ENCODE results near the gene RHNO1. TPM values are rescaled to one million over a fixed set of nuclear protein-coding genes. Genes with fewer than 3 reads are reported as not detected.

Gene RHNO1
- 15.8 and 21.9 TPM in 2 replicates for total RNA-seq

GRCh38 chr12:2877047-2877952 lies at the start of gene RHNO1, which contains the start of gene FOXM1:
Gene RHNO1, plus strand, starts transcription at chr12:2877223. Its CDS starts 8,144 bp downstream, at chr12:2885367.
Gene FOXM1, minus strand, starts transcription at chr12:2877174. Its CDS starts 2,696 bp downstream, at chr12:2874478.

DNA sequence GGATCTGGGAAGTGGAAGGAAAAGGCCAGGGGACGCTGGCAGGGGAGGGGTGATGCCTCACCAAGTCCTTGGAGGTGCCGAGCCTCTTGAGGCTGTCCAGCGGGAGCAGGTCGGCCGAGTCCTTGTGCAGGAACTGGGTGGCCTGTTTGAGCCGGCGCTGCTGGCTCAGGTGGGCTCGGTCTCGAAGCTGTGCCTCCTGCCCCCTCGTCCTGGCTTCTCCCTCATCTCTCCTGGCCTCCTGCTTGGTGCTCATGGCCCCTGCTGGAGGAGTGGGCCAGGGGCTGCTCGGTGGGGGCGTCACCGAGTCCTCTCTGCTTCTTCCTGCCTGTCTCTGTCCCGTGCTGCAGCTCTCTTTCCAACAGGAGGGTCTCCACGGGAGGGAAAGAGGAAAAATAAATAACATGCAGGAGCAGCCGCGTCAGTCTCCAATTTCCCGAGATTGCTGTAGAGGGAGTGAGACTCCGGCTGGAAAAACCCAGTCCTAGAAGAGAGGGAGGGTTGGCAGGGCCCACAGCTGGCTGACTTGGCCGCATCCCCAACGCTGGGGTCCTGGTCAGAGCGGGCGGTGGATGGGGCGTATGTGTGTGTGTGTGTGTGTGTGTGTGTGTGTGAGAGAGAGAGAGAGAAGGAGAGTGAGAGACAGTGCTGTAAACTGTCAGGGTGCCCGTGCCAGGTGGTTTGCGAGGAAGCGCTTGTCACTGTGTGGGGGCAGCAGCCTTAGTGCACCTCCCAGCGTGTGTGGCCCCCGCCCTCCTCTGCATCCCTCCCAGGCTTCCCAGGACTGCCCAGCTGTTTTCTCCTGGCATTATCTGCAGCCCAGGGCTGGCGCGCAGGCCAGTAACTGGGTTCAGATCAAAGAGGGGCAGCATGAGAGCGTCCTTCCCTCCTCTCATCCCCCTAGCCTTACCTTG lies 42.2 kb upstream of the RHNO1 start, which contains the start of gene NRIP2:
NRIP2 (minus strand) TSS at position 455 of the 911 bp plus-strand sequence; CDS start at position 403, 52 bp downstream.

GRCh38 chr12:2857021-2857431 lies 20.0 kb upstream of the RHNO1 start, which contains the start of gene TEX52:
Gene TEX52, minus strand, starts transcription at chr12:2857039. Its CDS starts 13 bp downstream, at chr12:2857026.

GRCh38 chr12:2890388-2891239 lies 13.6 kb downstream of the RHNO1 start, which contains the start of gene TULP3:
Gene TULP3, plus strand, starts transcription at chr12:2890891. Its CDS starts 57 bp downstream, at chr12:2890948.

Other genes starting within 250 kb of the RHNO1 start
- 69.6 and 137 TPM in 2 replicates for gene FKBP4, start 82.3 kb upstream of the RHNO1 start, total RNA-seq
- gene ITFG2, start 64.6 kb upstream of the RHNO1 start, total RNA-seq = 9.6 and 15.9 TPM in 2 replicates
- gene NRIP2, start 42.2 kb upstream of the RHNO1 start, total RNA-seq = under 0.01 and 0.28 TPM in 2 replicates
- not detected in 2 replicates for gene TEX52, start 20.2 kb upstream of the RHNO1 start, total RNA-seq
- gene FOXM1, start within 50 bp of the RHNO1 start, total RNA-seq = 0.28 and 12.5 TPM in 2 replicates
- gene TULP3, start 13.7 kb downstream of the RHNO1 start, total RNA-seq = 15.7 and 16.9 TPM in 2 replicates
- gene TEAD4, start 82.2 kb downstream of the RHNO1 start, total RNA-seq = 3.4 and 16.7 TPM in 2 replicates
- 34.1 and 38.3 TPM in 2 replicates for gene TSPAN9, start 200.2 kb downstream of the RHNO1 start, total RNA-seq

All from regular cardiac myocyte (primary cell).